ENCODE measurements around the gene CASP10. TPM values are rescaled to one million over a fixed set of nuclear protein-coding genes. Genes with fewer than 3 reads are reported as not detected.
"Not testable (repeated sequence)": the region's sequence is repeated elsewhere in the genome, so short reads cannot be mapped to it uniquely, and the experiment has no call there.

Gene CASP10
- total and polyA plus RNA-seq, 3 donors from 2014 or later, result 2.4 to 10.4 (median 5.2) TPM

- no peak overlapping the region for H3K27ac ChIP-seq
- no peak overlapping the region for H3K4me3 ChIP-seq
- no peaks in the 10 kb centered on the region for H3K4me1 ChIP-seq
- H3K27me3 ChIP-seq, result no peaks in the 10 kb centered on the region
- DNase-seq, result peak; percentile 62
- no peaks in the 10 kb centered on the region for H3K9me3 ChIP-seq
- H3K36me3 ChIP-seq (ENCODE audit: low read depth, missing control alignments), result no peaks in the 10 kb centered on the region
- intact Hi-C loops (cut with DNase I; ENCODE audit: low total_unique reads), result no loop called here
- 46 to 47% methylated on average over 4 to 6 of the region's 6 CpGs for WGBS, 2 donors
- TF ChIP-seq POLR2A (IDR thresholded peaks at IDR 0.05), result no peak
Observed at GRCh38 chr2:201176081-201176481, 6.9 kb upstream of the CASP10 start.

- intact Hi-C loops (cut with DNase I; ENCODE audit: low total_unique reads), result no loop called here
Observed at GRCh38 chr2:201180010-201180409, 2.9 kb upstream of the CASP10 start.

GRCh38 chr2:201183365-201183727 lies 405 bp downstream of the CASP10 start:
- Histone ChIP-seq H3K27ac (peak overlapping the region in 1 of 2 donors; percentile 58), H3K36me3 (ENCODE audit: low read depth, missing control alignments) (no peaks in the 10 kb centered on the region), H3K4me3 (peak overlapping the region in 1 of 2 donors; percentile 19), H3K4me1 (no peaks in the 10 kb centered on the region), H3K9me3 (no peaks in the 10 kb centered on the region), H3K27me3 (no peaks in the 10 kb centered on the region)
- DNase-seq, result no peak
- intact Hi-C loops (cut with DNase I; ENCODE audit: low total_unique reads), result no loop called here
- 60 to 65% methylated on average over 4 of the region's 4 CpGs for WGBS, 2 donors
- no peak for TF ChIP-seq POLR2A (IDR thresholded peaks at IDR 0.05)

More at GRCh38 chr2:201180010-201180409, 2.9 kb upstream of the CASP10 start:
- no peaks in the 10 kb centered on the region for H3K4me1 ChIP-seq
- H3K9me3 ChIP-seq, result no peaks in the 10 kb centered on the region
- H3K27me3 ChIP-seq, result no peaks in the 10 kb centered on the region
- H3K27ac ChIP-seq, result no peak overlapping the region
- DNase-seq, result no peak
- TF ChIP-seq POLR2A (IDR thresholded peaks at IDR 0.05) (no peak), CTCF (IDR thresholded peaks at IDR 0.05) (no peak)
- no peaks in the 10 kb centered on the region for H3K36me3 ChIP-seq (ENCODE audit: low read depth, missing control alignments)
- WGBS, 2 donors, result 69 to 71% methylated on average over 3 of the region's 3 CpGs
- H3K4me3 ChIP-seq, result no peak overlapping the region

- H3K27me3 ChIP-seq; H3K4me1 ChIP-seq; H3K9me3 ChIP-seq; DNase-seq; H3K36me3 ChIP-seq (ENCODE audit: low read depth, missing control alignments); intact Hi-C loops (cut with DNase I; ENCODE audit: low total_unique reads): not testable (repeated sequence)
- 79 to 86% methylated on average over 5 of the region's 5 CpGs for WGBS, 2 donors
- peak overlapping the region in 1 of 2 donors; percentile 58 for H3K27ac ChIP-seq
- H3K4me3 ChIP-seq, result peak overlapping the region in 1 of 2 donors; percentile 19
Observed at GRCh38 chr2:201183835-201184234, 894 bp downstream of the CASP10 start.

GRCh38 chr2:201184248-201184647 lies 1.3 kb downstream of the CASP10 start:
- H3K27ac ChIP-seq; H3K27me3 ChIP-seq; H3K36me3 ChIP-seq (ENCODE audit: low read depth, missing control alignments); H3K4me3 ChIP-seq; H3K9me3 ChIP-seq; H3K4me1 ChIP-seq; DNase-seq; intact Hi-C loops (cut with DNase I; ENCODE audit: low total_unique reads): not testable (repeated sequence)
- WGBS, 2 donors, result 65 to 93% methylated on average over 6 of the region's 6 CpGs

- intact Hi-C loops (cut with DNase I; ENCODE audit: low total_unique reads), result no loop called here
- no peaks in the 10 kb centered on the region for H3K9me3 ChIP-seq
Observed at GRCh38 chr2:201185863-201186262, 2.9 kb downstream of the CASP10 start.

More at GRCh38 chr2:201185863-201186262, 2.9 kb downstream of the CASP10 start:
- DNase-seq, result no peak
- WGBS, 2 donors, result 65 to 79% methylated on average over 4 of the region's 4 CpGs
- TF ChIP-seq POLR2A (IDR thresholded peaks at IDR 0.05) (no peak), CTCF (IDR thresholded peaks at IDR 0.05) (no peak)
- Histone ChIP-seq H3K4me3 (no peak overlapping the region), H3K36me3 (ENCODE audit: low read depth, missing control alignments) (no peaks in the 10 kb centered on the region), H3K27me3 (no peaks in the 10 kb centered on the region), H3K27ac (no peak overlapping the region), H3K4me1 (no peaks in the 10 kb centered on the region)
